ENCODE measurements around the gene MADD. TPM values are rescaled to one million over a fixed set of nuclear protein-coding genes. Genes with fewer than 3 reads are reported as not detected.
A peak's percentile ranks its signal among the peaks of the same experiment; 100 is the strongest.

The MADD gene
- polyA plus RNA-seq, 3 donors, result 12.1 to 20.8 (median 13.8) TPM

DNA sequence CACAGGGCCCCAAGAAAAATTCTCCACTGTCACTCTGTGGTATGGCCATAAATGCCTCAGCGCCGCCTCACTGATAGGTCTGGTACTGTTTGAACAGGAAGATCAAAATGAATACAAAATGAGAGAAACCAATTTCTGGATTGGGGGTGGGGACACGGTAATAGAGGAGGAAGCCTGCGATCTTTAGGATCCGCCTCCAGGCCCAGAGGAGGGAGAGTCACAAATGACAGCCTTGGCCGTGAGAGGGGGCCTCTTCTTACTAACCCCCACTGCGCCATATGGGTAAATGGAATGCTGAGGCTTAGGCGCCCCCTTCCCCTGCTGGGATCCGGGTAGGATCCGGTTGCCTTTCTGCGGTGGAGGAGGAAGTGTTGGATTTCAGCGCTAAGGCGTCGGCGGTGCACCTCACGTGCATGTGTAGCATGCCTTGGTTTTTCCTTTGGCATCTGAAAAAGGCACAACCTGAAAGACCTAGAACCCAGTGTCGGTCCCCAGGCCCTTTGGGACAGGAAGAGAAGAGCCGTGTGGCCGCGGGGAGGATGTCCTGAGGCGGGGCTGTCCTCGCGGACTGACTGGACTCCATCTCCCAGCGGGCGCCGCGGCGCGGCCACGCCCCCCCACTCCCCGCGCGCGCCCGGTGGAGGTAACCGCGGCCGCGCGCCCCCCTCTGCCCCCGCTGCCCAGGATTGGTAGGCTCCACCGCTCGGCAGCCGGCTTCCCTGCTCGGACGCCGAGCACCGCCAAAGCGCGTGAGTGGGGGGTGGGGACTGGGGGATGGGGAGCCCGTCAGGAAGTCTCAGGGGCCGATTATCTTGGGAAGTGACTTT is 718 bp upstream of the MADD start:
- WGBS, 3 donors, result 0 to 3% (median 1%) methylated on average over 45 to 52 of the region's 52 CpGs
- H3K27ac ChIP-seq (ENCODE audit: low read depth, low read length), result peak overlapping the region; percentile 36

DNA sequence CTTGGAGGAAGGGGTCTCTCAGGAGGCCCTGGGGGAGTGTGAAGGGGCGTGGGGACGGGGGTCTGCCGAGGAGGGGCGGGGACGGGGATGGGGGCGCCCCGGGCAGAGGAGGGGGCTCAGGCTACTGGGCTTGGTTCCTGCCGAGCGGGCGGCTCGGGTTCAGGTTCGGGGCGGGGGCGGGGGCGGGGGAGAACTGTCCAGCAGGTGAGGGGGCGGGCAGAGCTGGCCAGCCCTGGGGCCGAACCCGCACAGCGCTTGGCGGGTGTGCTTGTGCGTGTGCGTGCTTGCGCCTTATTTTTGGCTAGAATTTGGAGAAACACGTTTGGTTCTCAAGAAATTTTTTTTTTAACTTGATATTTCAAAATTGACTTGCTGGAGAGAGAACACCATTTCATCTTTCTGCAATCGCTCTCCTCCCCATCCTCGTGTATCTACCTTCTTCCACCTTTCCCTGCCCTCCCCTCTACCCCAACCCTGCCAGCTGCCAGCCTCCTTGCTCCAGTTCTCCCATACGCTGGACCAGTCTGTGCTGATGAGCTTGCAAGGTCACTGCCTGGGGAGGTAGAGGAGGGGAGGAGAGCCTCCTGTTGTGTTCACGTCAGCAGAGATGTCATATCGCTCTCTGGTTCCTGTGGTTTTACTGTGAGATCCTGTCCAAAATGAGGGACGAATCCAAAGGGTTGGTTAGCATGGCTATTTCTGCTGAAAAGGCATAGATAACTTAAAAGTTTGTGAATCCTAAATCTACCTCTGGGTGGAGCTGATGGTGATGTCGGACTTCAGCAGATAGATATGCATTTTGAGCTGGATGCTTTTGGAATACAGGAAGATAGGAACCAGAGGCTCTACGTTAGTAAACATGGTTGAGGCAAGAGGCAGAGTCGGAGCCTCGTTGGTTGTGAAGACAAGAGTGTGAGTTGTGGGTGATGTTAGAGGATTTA is 668 bp downstream of the MADD start:
- 1 to 2% (median 2%) methylated on average over 29 to 34 of the region's 34 CpGs for WGBS, 3 donors
- H3K27ac ChIP-seq (ENCODE audit: low read depth, low read length), result peak overlapping the region; percentile 36

DNA sequence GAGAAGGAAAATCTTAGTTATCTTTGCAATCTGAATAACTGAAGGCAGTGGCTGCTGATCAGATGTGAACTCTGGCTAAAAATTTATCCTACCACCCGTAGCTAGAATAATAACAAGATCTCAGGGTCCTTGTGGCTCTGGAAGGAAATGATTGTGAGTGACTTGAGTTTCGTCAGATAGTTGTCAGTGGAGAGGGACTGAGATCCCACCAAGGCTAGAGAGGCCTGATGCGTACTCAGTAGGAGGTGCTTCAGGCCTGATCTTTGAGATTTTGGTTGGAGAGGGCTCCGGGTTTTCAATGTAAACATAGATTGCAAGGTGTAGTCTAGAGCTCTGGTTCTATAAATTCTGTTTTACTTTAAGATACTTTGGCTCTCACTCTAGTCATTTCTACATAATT is 1.4 kb downstream of the MADD start:
- H3K27ac ChIP-seq (ENCODE audit: low read depth, low read length), result no peak overlapping the region
- WGBS, 3 donors, result 38 to 45% (median 42%) methylated on average over 4 of the region's 4 CpGs

DNA sequence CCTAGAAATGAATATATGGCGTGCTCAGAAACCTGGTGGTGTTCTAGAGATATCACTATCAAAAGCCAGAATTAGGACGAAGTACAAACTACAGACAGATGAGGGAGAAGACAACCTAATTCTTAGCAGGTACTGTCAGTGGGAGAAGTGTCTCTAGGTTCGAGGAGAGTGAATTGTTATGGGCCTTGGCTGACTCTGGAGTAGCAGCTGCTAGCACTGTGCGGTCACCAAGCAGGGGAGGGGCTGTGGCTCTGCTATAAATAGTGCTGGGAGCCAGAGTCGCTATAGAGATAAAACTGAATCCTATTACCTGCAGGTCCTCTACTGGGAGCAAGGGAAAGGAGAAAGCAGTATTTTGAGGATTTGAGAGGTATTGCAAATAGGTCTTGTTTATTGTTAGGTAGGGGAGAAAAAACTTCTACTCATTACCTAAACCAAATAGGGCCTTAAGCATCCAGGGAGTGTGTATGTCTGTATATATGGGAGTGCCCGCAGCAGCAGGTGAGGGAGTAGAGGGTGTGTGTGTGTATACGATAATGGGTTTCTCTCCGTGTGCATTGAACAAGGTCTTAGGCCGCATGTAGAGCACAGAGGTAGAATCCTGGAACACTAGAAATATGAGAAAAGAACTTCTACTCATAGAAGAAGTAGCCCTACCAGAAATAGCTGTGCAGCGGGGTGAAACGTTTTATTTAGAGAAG is 2.2 kb downstream of the MADD start:
- no peak overlapping the region for H3K27ac ChIP-seq (ENCODE audit: low read depth, low read length)

DNA sequence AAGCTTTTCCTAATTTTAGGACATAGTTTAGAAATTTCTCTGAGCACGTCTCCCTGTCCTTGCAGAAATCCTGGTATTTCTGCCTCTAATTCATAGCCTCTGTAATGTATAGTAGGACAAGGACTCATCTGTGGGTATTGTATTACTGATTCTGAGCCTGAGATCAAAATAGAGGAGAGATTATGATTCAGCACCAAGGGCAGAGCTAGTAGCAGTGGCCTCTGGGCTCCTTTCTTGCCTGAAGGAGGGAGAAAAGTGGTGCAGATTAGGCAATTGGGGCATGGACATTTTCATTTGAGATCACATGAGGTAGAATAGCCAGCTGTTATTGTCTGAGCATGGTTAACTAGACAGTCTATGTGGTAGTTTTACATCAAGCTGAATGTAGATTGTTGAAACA is 2.8 kb downstream of the MADD start:
- H3K27ac ChIP-seq (ENCODE audit: low read depth, low read length), result no peak overlapping the region

More for the DNA sequence above, 2.2 kb downstream of the MADD start:
- 45 to 71% (median 64%) methylated on average over 11 of the region's 11 CpGs for WGBS, 3 donors

DNA sequence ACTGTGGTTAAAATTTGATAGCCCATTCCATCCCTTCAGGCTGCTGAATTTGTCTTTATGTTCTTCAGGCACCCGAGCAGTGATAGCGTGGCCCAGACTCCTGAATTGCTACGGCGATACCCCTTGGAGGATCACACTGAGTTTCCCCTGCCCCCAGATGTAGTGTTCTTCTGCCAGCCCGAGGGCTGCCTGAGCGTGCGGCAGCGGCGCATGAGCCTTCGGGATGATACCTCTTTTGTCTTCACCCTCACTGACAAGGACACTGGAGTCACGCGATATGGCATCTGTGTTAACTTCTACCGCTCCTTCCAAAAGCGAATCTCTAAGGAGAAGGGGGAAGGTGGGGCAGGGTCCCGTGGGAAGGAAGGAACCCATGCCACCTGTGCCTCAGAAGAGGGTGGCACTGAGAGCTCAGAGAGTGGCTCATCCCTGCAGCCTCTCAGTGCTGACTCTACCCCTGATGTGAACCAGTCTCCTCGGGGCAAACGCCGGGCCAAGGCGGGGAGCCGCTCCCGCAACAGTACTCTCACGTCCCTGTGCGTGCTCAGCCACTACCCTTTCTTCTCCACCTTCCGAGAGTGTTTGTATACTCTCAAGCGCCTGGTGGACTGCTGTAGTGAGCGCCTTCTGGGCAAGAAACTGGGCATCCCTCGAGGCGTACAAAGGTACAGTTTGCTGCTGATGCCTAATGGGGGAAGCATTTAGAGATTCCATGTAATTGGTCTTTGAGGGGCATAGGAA is 4.7 kb downstream of the MADD start:
- 94 to 97% (median 95%) methylated on average over 26 to 28 of the region's 28 CpGs for WGBS, 3 donors
- H3K27ac ChIP-seq (ENCODE audit: low read depth, low read length), result no peak overlapping the region

More for the DNA sequence above, 2.8 kb downstream of the MADD start:
- WGBS, 3 donors, result 0% methylated on average over 1 of the region's 1 CpG

DNA sequence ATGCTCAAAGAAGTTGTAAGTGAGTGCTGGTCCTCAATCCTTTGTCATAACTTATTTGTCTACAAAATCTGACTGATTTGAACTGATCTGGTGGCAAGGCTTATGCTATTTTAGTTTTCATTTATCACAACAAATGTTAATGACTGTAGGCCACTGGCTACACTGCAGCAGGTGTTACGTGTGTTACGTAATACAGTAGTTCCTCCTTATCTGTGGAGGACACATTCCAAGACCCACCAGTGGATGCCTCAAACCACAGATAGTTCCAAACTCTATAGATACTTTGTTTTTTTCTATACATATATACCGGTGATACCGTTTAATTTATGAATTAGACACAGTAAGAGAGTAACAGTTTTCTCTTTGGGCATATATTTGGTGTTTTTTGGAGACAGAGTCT is 7.0 kb downstream of the MADD start:
- H3K27ac ChIP-seq (ENCODE audit: low read depth, low read length), result no peak overlapping the region
- WGBS, 3 donors, result 69 to 91% (median 83%) methylated on average over 4 of the region's 4 CpGs

DNA sequence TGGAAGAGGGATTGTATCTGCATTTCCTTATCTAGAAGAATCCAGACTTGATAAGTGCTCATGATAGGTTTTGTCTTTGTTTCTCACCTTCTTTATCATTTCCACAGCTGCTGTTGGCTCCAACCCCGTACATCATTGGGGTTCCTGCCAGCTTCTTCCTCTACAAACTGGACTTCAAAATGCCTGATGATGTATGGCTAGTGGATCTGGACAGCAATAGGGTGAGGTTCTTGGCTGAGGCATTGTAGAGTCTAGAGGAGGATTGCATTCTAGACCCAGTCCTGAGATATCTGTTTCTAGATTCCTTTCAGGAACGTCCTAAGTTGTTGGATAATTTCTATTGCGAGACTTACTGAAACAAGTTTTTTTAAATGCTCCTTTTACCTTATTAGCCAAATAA is 8.1 kb downstream of the MADD start:
- H3K27ac ChIP-seq (ENCODE audit: low read depth, low read length), result no peak overlapping the region
- 76 to 79% (median 78%) methylated on average over 3 of the region's 3 CpGs for WGBS, 3 donors

DNA sequence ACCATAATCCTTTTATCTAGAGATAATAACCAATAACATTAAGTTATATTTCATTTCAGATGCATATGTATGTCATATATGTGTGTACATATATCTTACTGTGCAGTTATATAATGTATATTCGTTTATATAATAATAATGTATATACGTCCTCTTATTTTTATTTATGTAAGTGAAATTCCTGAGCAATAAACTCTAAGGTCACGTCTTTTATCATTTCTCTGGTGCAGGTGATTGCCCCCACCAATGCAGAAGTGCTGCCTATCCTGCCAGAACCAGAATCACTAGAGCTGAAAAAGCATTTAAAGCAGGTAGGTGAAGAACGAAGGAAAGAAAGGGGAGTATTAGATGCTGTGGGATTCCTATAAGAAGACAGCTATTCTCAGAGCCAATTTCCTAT is 8.8 kb downstream of the MADD start:
- WGBS, 3 donors, result 90 to 94% (median 92%) methylated on average over 4 of the region's 4 CpGs
- no peak overlapping the region for H3K27ac ChIP-seq (ENCODE audit: low read depth, low read length)

DNA sequence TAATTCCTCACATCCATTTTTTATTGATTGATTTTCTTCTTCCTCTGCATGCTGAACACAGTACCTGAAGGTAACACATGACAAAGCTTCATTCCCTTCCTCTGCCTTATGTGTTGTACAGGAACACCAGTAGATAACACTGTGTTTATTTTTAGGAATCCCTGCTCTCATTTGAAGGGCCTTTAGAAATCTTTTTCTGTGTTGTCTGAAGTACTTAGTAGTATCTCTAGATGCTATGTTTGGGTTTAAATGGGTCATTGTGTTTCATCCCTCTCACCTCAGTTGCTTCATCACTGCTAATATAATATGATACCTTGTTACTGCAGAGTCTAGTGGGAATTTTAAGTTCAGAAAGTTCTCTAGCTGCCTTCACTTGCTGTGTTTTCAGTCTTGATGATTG is 10.2 kb downstream of the MADD start:
- H3K27ac ChIP-seq (ENCODE audit: low read depth, low read length), result no peak overlapping the region

DNA sequence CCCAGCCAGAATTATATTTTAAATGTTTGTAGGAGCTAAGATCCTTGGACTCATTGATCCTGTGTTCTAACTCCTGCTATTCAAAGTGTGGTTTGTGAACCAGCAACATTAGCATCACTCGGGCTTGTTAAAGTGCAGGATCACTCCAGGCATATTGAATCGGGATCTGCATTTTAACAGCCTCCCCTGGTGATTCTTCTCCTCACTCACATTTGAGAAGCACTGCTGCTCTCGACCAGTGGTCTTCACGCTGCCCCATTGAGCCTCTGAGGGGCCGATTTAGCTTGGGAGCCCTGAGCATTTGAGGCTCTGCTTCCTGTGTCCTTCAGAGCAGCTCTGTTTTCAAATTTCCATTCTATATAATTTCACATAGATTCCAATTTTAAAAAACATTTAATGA is 10.9 kb downstream of the MADD start:
- 76 to 81% (median 79%) methylated on average over 5 of the region's 5 CpGs for WGBS, 3 donors
- no peak overlapping the region for H3K27ac ChIP-seq (ENCODE audit: low read depth, low read length)

DNA sequence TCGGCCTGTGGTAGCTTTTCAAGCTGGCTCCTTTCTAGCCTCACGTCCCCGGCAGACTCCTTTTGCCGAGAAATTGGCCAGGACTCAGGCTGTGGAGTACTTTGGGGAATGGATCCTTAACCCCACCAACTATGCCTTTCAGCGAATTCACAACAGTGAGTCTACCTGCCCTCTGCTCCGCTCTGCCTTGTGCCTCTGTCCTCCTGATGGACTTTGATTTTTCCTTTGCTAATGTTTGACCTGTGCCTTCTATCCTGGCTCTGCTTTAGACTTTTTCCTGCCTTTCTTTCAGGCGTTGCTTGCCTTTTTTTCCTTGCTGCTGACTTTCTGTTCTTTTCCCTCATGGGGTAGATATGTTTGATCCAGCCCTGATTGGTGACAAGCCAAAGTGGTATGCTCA is 12.5 kb downstream of the MADD start:
- WGBS, 3 donors, result 92 to 94% (median 93%) methylated on average over 7 of the region's 7 CpGs
- no peak overlapping the region for H3K27ac ChIP-seq (ENCODE audit: low read depth, low read length)

DNA sequence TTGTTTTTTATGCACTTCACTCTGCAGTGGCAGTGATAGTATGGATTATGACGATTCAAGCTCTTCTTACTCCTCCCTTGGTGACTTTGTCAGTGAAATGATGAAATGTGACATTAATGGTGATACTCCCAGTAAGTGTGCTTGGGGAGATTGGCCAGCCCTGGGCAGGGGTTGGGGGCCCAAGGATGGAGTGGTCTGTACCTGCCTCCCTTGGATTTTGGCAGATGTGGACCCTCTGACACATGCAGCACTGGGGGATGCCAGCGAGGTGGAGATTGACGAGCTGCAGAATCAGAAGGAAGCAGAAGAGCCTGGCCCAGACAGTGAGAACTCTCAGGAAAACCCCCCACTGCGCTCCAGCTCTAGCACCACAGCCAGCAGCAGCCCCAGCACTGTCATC is 14.2 kb downstream of the MADD start:
- H3K27ac ChIP-seq (ENCODE audit: low read depth, low read length), result no peak overlapping the region
- 90 to 96% (median 93%) methylated on average over 4 of the region's 4 CpGs for WGBS, 3 donors

DNA sequence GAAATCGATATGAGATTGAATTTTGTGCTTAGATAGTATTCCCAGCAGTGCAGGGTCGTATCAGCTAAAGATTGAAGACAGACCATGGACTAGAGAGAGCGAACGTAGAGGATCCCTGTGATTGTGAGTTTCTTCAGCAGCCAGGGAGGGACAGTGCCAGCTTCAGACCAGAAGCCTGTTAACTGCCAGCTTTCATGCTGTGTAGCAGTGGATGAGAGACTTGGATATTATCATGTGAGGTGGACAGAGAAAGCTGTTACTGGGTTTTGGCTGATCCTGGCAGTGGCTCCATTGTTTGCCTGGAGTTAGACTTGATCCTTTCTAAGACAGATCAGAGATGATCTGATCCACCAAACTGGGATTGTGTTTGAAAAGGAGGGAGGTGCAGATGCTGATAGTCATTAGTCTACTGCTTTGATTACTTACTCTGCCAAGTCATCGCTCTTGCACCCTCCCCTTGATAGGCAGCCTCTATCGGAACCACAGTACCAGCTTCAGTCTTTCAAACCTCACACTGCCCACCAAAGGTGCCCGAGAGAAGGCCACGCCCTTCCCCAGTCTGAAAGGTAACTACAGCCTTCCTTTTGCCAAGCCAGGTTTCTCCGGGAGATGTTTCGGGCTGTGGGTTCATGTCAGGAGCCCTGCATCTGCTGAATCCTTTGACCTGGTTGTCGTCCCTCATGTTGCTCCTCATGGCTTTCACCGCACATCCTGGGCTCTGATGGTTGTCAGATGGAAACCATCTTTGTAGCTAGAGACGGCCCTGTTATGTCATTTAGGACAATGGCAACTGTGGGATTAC is 16.2 kb downstream of the MADD start:
- 91 to 95% (median 93%) methylated on average over 13 of the region's 13 CpGs for WGBS, 3 donors
- H3K27ac ChIP-seq (ENCODE audit: low read depth, low read length), result no peak overlapping the region

DNA sequence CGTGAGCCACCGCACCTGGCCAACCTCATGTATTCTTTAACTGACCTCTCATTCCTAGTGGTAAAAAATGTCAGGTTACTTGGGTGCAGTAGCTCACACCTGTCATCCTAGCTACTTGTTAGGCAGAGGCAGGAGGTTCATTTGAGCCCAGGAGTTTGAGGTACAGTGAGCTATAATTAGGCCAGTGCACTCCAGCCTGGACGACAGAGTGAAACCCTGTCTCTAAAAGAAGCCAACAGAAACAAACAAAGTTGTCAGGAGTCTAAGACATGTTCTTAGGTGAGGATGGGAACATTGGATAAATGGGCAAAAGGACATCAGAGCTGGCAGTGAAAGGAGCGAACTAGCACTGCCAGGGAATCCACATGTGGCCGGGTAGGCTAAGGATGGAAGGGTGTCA is 18.1 kb downstream of the MADD start:
- no peak overlapping the region for H3K27ac ChIP-seq (ENCODE audit: low read depth, low read length)
- 89 to 95% (median 93%) methylated on average over 5 of the region's 5 CpGs for WGBS, 3 donors

DNA sequence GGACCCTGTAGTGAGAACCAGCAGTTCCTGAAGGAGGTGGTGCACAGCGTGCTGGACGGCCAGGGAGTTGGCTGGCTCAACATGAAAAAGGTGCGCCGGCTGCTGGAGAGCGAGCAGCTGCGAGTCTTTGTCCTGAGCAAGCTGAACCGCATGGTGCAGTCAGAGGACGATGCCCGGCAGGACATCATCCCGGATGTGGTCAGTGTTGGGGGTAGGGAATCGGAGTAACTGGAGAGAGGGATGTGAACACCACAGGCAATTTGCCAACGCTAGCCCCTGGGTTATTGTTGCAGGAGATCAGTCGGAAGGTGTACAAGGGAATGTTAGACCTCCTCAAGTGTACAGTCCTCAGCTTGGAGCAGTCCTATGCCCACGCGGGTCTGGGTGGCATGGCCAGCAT is 19.9 kb downstream of the MADD start:
- no peak overlapping the region for H3K27ac ChIP-seq (ENCODE audit: low read depth, low read length)
- 91 to 93% (median 92%) methylated on average over 15 of the region's 15 CpGs for WGBS, 3 donors

DNA sequence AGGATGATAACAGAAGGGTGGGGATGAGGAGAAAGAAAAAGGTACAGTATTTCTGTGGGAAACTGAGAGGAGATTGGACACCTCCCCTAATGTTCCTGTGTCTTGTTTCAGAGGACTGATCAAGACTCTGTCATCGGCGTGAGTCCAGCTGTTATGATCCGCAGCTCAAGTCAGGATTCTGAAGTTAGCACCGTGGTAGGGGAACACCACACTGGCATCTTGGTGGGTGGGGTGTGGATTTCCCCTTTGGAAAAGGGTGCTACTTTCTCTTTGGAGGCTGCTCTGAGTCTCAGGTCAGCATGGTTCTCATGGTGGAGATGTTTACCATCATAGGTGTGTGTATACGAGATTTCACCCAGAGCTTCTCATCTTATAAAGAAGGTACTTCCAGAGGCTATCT is 25.5 kb downstream of the MADD start:
- no peak overlapping the region for H3K27ac ChIP-seq (ENCODE audit: low read depth, low read length)
- 88 to 96% (median 88%) methylated on average over 5 of the region's 5 CpGs for WGBS, 3 donors

Data from adipose tissue (tissue), 3 donors.